Astrocyte (in vitro differentiated cells and primary cell): ENCODE measurements around the gene WNT3A. TPM values are rescaled to one million over a fixed set of nuclear protein-coding genes. Genes with fewer than 3 reads are reported as not detected.

Experiments
- DNase-seq: peaks from one replicate; pipeline ENCODE4 v3.0.0-alpha.2; 2010; ENCODE audit warnings: low read depth
- FAIRE-seq: peaks from 2 replicates; lab custom pipeline; 2011; peaks lifted over from hg19 to GRCh38; lab: Jason Lieb, UNC
- H2AFZ ChIP-seq: 2 replicates; pipeline ENCODE4 v1.6.0; 2012; ENCODE audit warnings: low read depth, low read length, inconsistent platforms
- H3K27ac ChIP-seq: 2 replicates; pipeline ENCODE4 v1.5.1; 2011; ENCODE audit warnings: low read depth, low read length, inconsistent platforms
- H3K27me3 ChIP-seq: 2 replicates; pipeline ENCODE4 v1.6.0; 2011; ENCODE audit warnings: low read length, inconsistent platforms; ENCODE audit not compliant: insufficient read depth
- H3K36me3 ChIP-seq: 2 replicates; pipeline ENCODE4 v1.5.1; 2011; ENCODE audit warnings: low read length, inconsistent platforms; ENCODE audit not compliant: insufficient read depth
- H3K4me1 ChIP-seq: 2 replicates; pipeline ENCODE4 v1.5.1; 2011; ENCODE audit warnings: low read length, inconsistent platforms; ENCODE audit not compliant: insufficient read depth
- H3K4me2 ChIP-seq: 2 replicates; pipeline ENCODE4 v1.6.0; 2012; ENCODE audit warnings: low read length, inconsistent platforms
- H3K4me3 ChIP-seq: 2 replicates; pipeline ENCODE4 v1.5.1; 2011; ENCODE audit warnings: low read depth, mild to moderate bottlenecking, low read length, inconsistent platforms; ENCODE audit not compliant: insufficient read depth
- H3K79me2 ChIP-seq: 2 replicates; pipeline ENCODE4 v1.6.0; 2012; ENCODE audit warnings: mild to moderate bottlenecking, low read length, inconsistent platforms; ENCODE audit not compliant: insufficient read depth
- H3K9ac ChIP-seq: 2 replicates; pipeline ENCODE4 v1.6.0; 2012; ENCODE audit warnings: mild to moderate bottlenecking, low read length, inconsistent platforms
- H3K9me3 ChIP-seq: 2 replicates; pipeline ENCODE4 v1.5.1; 2012; ENCODE audit warnings: low read depth, mild to moderate bottlenecking, low read length, inconsistent platforms; ENCODE audit not compliant: insufficient read depth
- H4K20me1 ChIP-seq: 2 replicates; pipeline ENCODE4 v1.6.0; 2012; ENCODE audit warnings: low read length, inconsistent platforms; ENCODE audit not compliant: insufficient read depth
- H3K27ac Mint-ChIP-seq: one replicate; pipeline ENCODE4 v1.8.0; 2021; ENCODE audit warnings: mild to moderate bottlenecking, mixed read lengths; ENCODE audit not compliant: unreplicated experiment
- H3K27me3 Mint-ChIP-seq: one replicate; pipeline ENCODE4 v1.8.0; 2021; ENCODE audit warnings: low read depth, mixed read lengths; ENCODE audit not compliant: unreplicated experiment
- H3K36me3 Mint-ChIP-seq: one replicate; pipeline ENCODE4 v1.8.0; 2021; ENCODE audit warnings: low read depth, mixed read lengths; ENCODE audit not compliant: unreplicated experiment
- H3K4me1 Mint-ChIP-seq: one replicate; pipeline ENCODE4 v1.8.0; 2021; ENCODE audit warnings: low read depth, mixed read lengths; ENCODE audit not compliant: unreplicated experiment
- H3K4me3 Mint-ChIP-seq: one replicate; pipeline ENCODE4 v1.8.0; 2021; ENCODE audit warnings: mild to moderate bottlenecking, moderate library complexity, mixed read lengths; ENCODE audit not compliant: unreplicated experiment
- H3K9me3 Mint-ChIP-seq: one replicate; pipeline ENCODE4 v1.8.0; 2021; ENCODE audit warnings: mild to moderate bottlenecking, mixed read lengths; ENCODE audit not compliant: unreplicated experiment
- CTCF ChIP-seq: IDR thresholded peaks from 2 replicates; pipeline ENCODE4 v1.5.1; 2011; ENCODE audit warnings: low read depth, mild to moderate bottlenecking, inconsistent platforms, low read length, moderate library complexity; ENCODE audit not compliant: insufficient read depth
- EZH2 ChIP-seq: IDR thresholded peaks from 2 replicates; pipeline ENCODE4 v1.6.1; 2012; ENCODE audit warnings: mild to moderate bottlenecking, low read length, inconsistent platforms; ENCODE audit not compliant: insufficient read depth
- total RNA-seq: library from RNA; stranded (reverse); gene quantifications from 2 replicates; pipeline ENCODE4 v1.2.1, GENCODE V29; 2021

The WNT3A gene
- total RNA-seq, 1 donor from 2014 or later, result not detected

GRCh38 chr1:228102791-228103620, 96.2 kb downstream of the WNT3A start, which contains the start of gene C1orf35:
C1orf35 (minus strand) TSS chr1:228103325; CDS start chr1:228103227, 98 bp downstream.
- Histone ChIP-seq H3K4me2 (peak within 1 kb of the TSS; percentile 90), H2AFZ (peak within 1 kb of the TSS; percentile 93), H4K20me1 (peaks cover 40% of the 10 kb centered on the region), H3K4me3 (peak within 1 kb of the TSS; percentile 81), H3K9me3 (no peaks in the 10 kb centered on the region), H3K36me3 (peaks cover 12% of the 10 kb centered on the region), H3K27me3 (no peaks in the 10 kb centered on the region), H3K9ac (peak within 1 kb of the TSS; percentile 84), H3K27ac (peak within 1 kb of the TSS; percentile 70), H3K79me2 (peaks cover 65% of the 10 kb centered on the region), H3K4me1 (peaks cover 4% of the 10 kb centered on the region)
- Mint-ChIP-seq H3K4me1 (peaks cover 8% of the 10 kb centered on the region), H3K27me3 (no peaks in the 10 kb centered on the region), H3K36me3 (peaks cover 8% of the 10 kb centered on the region), H3K9me3 (no peaks in the 10 kb centered on the region), H3K4me3 (peak within 1 kb of the TSS; percentile 91), H3K27ac (peak within 1 kb of the TSS; percentile 85)
- peak; percentile 75 for DNase-seq
- FAIRE-seq, result no peak
- TF ChIP-seq CTCF, result no peak
- no peak for TF ChIP-seq EZH2

GRCh38 chr1:228104526-228105269, 97.9 kb downstream of the WNT3A start:
- H3K79me2 ChIP-seq, result peaks cover 60% of the 10 kb centered on the region
- DNase-seq (no peak), FAIRE-seq (no peak)
- Mint-ChIP-seq H3K4me3 (peak overlapping the region; percentile 91), H3K27me3 (no peaks in the 10 kb centered on the region), H3K36me3 (peaks cover 6% of the 10 kb centered on the region), H3K4me1 (peaks cover 13% of the 10 kb centered on the region), H3K27ac (peak overlapping the region; percentile 20), H3K9me3 (no peaks in the 10 kb centered on the region)
- H3K27me3 ChIP-seq, result no peaks in the 10 kb centered on the region
- H4K20me1 ChIP-seq, result peaks cover 23% of the 10 kb centered on the region
- peaks cover 8% of the 10 kb centered on the region for H3K4me1 ChIP-seq
- no peaks in the 10 kb centered on the region for H3K36me3 ChIP-seq
- H3K9ac ChIP-seq, result no peak overlapping the region
- no peaks in the 10 kb centered on the region for H3K9me3 ChIP-seq
- no peak overlapping the region for H3K4me2 ChIP-seq
- TF ChIP-seq CTCF, result no peak
- TF ChIP-seq EZH2, result no peak
- H3K4me3 ChIP-seq, result no peak overlapping the region
- H2AFZ ChIP-seq, result no peak overlapping the region
- no peak overlapping the region for H3K27ac ChIP-seq
